Measurements from ENCODE around the gene MXI1.

The MXI1 gene

GRCh38 chr10:110215286-110216170 lies 8.1 kb downstream of the MXI1 start:
- no peak for DNase-seq (ENCODE audit: low read depth in 1 of 2, low spot score in 1 of 2)

GRCh38 chr10:110216240-110216639 lies 8.8 kb downstream of the MXI1 start:
- no peak for DNase-seq (ENCODE audit: low read depth in 1 of 2, low spot score in 1 of 2)

GRCh38 chr10:110216942-110217661 lies 9.7 kb downstream of the MXI1 start:
- no peak for DNase-seq (ENCODE audit: low read depth in 1 of 2, low spot score in 1 of 2)

- no peak for DNase-seq (ENCODE audit: low read depth in 1 of 2, low spot score in 1 of 2)
Measured at GRCh38 chr10:110217662-110218008, 10.2 kb downstream of the MXI1 start.

GRCh38 chr10:110218632-110219031 lies 11.2 kb downstream of the MXI1 start:
- no peak for DNase-seq (ENCODE audit: low read depth in 1 of 2, low spot score in 1 of 2)

GRCh38 chr10:110219884-110220283 lies 12.5 kb downstream of the MXI1 start:
- no peak for DNase-seq (ENCODE audit: low read depth in 1 of 2, low spot score in 1 of 2)

GRCh38 chr10:110220398-110220797 lies 13.0 kb downstream of the MXI1 start:
- no peak for DNase-seq (ENCODE audit: low read depth in 1 of 2, low spot score in 1 of 2)

GRCh38 chr10:110221044-110221720 lies 13.8 kb downstream of the MXI1 start:
- no peak for DNase-seq (ENCODE audit: low read depth in 1 of 2, low spot score in 1 of 2)

- DNase-seq (ENCODE audit: low read depth in 1 of 2, low spot score in 1 of 2) = peak; percentile 51 to 78
Measured at GRCh38 chr10:110221721-110222261, 14.4 kb downstream of the MXI1 start.

- DNase-seq (ENCODE audit: low read depth in 1 of 2, low spot score in 1 of 2) = no peak
Measured at GRCh38 chr10:110222641-110223297, 15.4 kb downstream of the MXI1 start.

- DNase-seq (ENCODE audit: low read depth in 1 of 2, low spot score in 1 of 2) = no peak
Measured at GRCh38 chr10:110223298-110223925, 16.0 kb downstream of the MXI1 start.

GRCh38 chr10:110224992-110225391 lies 17.6 kb downstream of the MXI1 start:
- no peak for DNase-seq (ENCODE audit: low read depth in 1 of 2, low spot score in 1 of 2)

- DNase-seq (ENCODE audit: low read depth in 1 of 2, low spot score in 1 of 2) = no peak
Measured at GRCh38 chr10:110225441-110225755, 18.0 kb downstream of the MXI1 start.

- DNase-seq (ENCODE audit: low read depth in 1 of 2, low spot score in 1 of 2) = peak; percentile 76 to 81
Measured at GRCh38 chr10:110225756-110226542, 18.5 kb downstream of the MXI1 start.

GRCh38 chr10:110226543-110226925 lies 19.1 kb downstream of the MXI1 start:
- peak; percentile 70 to 83 for DNase-seq (ENCODE audit: low read depth in 1 of 2, low spot score in 1 of 2)

GRCh38 chr10:110226926-110227641 lies 19.7 kb downstream of the MXI1 start:
- peak; percentile 42 to 44 for DNase-seq (ENCODE audit: low read depth in 1 of 2, low spot score in 1 of 2)

GRCh38 chr10:110228066-110228465 lies 20.7 kb downstream of the MXI1 start:
- no peak for DNase-seq (ENCODE audit: low read depth in 1 of 2, low spot score in 1 of 2)

- DNase-seq (ENCODE audit: low read depth in 1 of 2, low spot score in 1 of 2) = no peak
Measured at GRCh38 chr10:110229155-110229554, 21.8 kb downstream of the MXI1 start.

- no peak for DNase-seq (ENCODE audit: low read depth in 1 of 2, low spot score in 1 of 2)
Measured at GRCh38 chr10:110233846-110234245, 26.4 kb downstream of the MXI1 start.

All from activated CD4-positive, alpha-beta T cell treated with anti-CD3 and anti-CD28 coated beads, Interleukin-2, amount 50 U/mL, for 24 hours (primary cell).